ENCODE measurements around the gene TBC1D4. TPM values are rescaled to one million over a fixed set of nuclear protein-coding genes. Genes with fewer than 3 reads are reported as not detected.

Gene TBC1D4
- total RNA-seq, 1 donor from 2014 or later = 1.5 TPM

DNA sequence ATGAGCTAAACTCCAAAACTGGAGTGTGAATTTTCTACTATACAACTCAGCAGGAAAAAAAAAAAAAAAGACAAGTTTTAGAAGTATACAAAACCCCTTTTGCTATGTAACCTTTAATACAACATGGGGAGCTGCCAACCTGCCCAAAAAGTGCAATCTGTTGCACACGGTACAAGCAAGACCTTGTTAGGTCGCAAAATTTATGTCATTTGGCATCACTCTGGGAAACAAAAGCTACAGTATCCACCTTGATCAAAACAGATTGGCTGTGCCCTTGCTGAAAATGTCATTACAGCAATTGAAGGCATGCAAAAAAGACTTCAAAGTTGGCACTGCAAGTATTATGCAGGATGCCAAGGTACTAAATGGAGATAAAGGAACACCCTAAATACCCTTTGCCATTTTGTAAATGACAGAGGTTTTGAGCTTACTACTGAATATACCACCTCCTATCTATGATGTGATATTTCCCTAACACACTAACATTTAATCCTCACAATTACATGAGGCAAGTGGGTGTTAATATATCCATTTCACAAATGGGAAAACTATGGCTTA lies 150.1 kb downstream of the TBC1D4 start:
- H3K36me3 Mint-ChIP-seq (ENCODE audit: low read depth) = no peaks in the 10 kb centered on the region
- no peaks in the 10 kb centered on the region for H3K27me3 Mint-ChIP-seq
- no peak for TF ChIP-seq CTCF (IDR thresholded peaks at IDR 0.05)
- ATAC-seq (ENCODE audit: low read depth) (no peak), DNase-seq (no peak)
- ChIA-PET CTCF (no interaction called here), POLR2A (no interaction called here)
- no peak overlapping the region for H3K4me3 Mint-ChIP-seq
- intact Hi-C loops (cut with micrococcal nuclease) = no loop called here
- H3K27ac Mint-ChIP-seq = no peak overlapping the region
- H3K4me1 Mint-ChIP-seq = peaks cover 4% of the 10 kb centered on the region
- no peaks in the 10 kb centered on the region for H3K9me3 Mint-ChIP-seq

- POLR2A ChIA-PET = no interaction called here
- CTCF ChIA-PET = no interaction called here
- no peak for TF ChIP-seq CTCF (IDR thresholded peaks at IDR 0.05)
- intact Hi-C loops (cut with micrococcal nuclease) = no loop called here
- Mint-ChIP-seq H3K4me3 (no peak overlapping the region), H3K27me3 (no peaks in the 10 kb centered on the region), H3K9me3 (no peaks in the 10 kb centered on the region), H3K36me3 (ENCODE audit: low read depth) (no peaks in the 10 kb centered on the region), H3K4me1 (peaks cover 15% of the 10 kb centered on the region), H3K27ac (no peak overlapping the region)
- no peak for DNase-seq
- ATAC-seq (ENCODE audit: low read depth) = no peak
These were observed 151.2 kb downstream of the TBC1D4 start for GRCh38 chr13:75330770-75331169.

GRCh38 chr13:75329723-75330122 lies 152.2 kb downstream of the TBC1D4 start:
- no peaks in the 10 kb centered on the region for H3K27me3 Mint-ChIP-seq
- ChIA-PET CTCF (no interaction called here), POLR2A (no interaction called here)
- TF ChIP-seq CTCF (IDR thresholded peaks at IDR 0.05) = no peak
- no peak for ATAC-seq (ENCODE audit: low read depth)
- H3K27ac Mint-ChIP-seq = no peak overlapping the region
- H3K9me3 Mint-ChIP-seq = no peaks in the 10 kb centered on the region
- intact Hi-C loops (cut with micrococcal nuclease) = no loop called here
- no peak for DNase-seq
- no peak overlapping the region for H3K4me3 Mint-ChIP-seq
- H3K4me1 Mint-ChIP-seq = peaks cover 15% of the 10 kb centered on the region
- H3K36me3 Mint-ChIP-seq (ENCODE audit: low read depth) = no peaks in the 10 kb centered on the region

GRCh38 chr13:75329097-75329496 lies 152.9 kb downstream of the TBC1D4 start:
- Mint-ChIP-seq H3K4me3 (no peak overlapping the region), H3K27me3 (no peaks in the 10 kb centered on the region), H3K9me3 (no peaks in the 10 kb centered on the region), H3K27ac (no peak overlapping the region), H3K4me1 (peaks cover 15% of the 10 kb centered on the region), H3K36me3 (ENCODE audit: low read depth) (no peaks in the 10 kb centered on the region)
- no peak for DNase-seq
- ChIA-PET CTCF (no interaction called here), POLR2A (no interaction called here)
- ATAC-seq (ENCODE audit: low read depth) = no peak
- TF ChIP-seq CTCF (IDR thresholded peaks at IDR 0.05) = no peak
- intact Hi-C loops (cut with micrococcal nuclease) = no loop called here

GRCh38 chr13:75327135-75327510 lies 154.8 kb downstream of the TBC1D4 start:
- Mint-ChIP-seq H3K27me3 (no peaks in the 10 kb centered on the region), H3K4me1 (peaks cover 15% of the 10 kb centered on the region), H3K4me3 (peak overlapping the region; percentile 77), H3K27ac (peak overlapping the region; percentile 69), H3K9me3 (no peaks in the 10 kb centered on the region), H3K36me3 (ENCODE audit: low read depth) (no peaks in the 10 kb centered on the region)
- DNase-seq (no peak), ATAC-seq (ENCODE audit: low read depth) (no peak)
- CTCF ChIA-PET = interaction anchor here (1.2 kb wide), 1 partner anchor 43 kb away, joined by 3 read pairs; no protein-coding TSS in a partner anchor
- TF ChIP-seq CTCF (IDR thresholded peaks at IDR 0.05) = no peak
- POLR2A ChIA-PET = no interaction called here
- intact Hi-C loops (cut with micrococcal nuclease) = no loop called here

Measured in activated B cell treated with CpG ODN at 0.5 μM for 24 hours (primary cell).